Endodermal cell (in vitro differentiated cells): ENCODE measurements around the gene TRIB2. TPM values are rescaled to one million over a fixed set of nuclear protein-coding genes. Genes with fewer than 3 reads are reported as not detected.

ENCODE experiments used
- DNase-seq: peaks from one replicate; pipeline ENCODE4 v3.0.0-alpha.2; 2017
- H3K27ac ChIP-seq: 2 replicates; pipeline ENCODE4 v1.5.1; 2013; ENCODE audit warnings: mild to moderate bottlenecking, low read depth, low read length, moderate library complexity
- H3K27me3 ChIP-seq: 2 replicates; pipeline ENCODE4 v1.6.1; 2013; ENCODE audit warnings: mild to moderate bottlenecking, low read length, moderate library complexity; ENCODE audit not compliant: insufficient read depth, control insufficient read depth, poor library complexity, severe bottlenecking
- H3K36me3 ChIP-seq: 2 replicates; pipeline ENCODE4 v1.7.0; 2013; ENCODE audit warnings: mild to moderate bottlenecking, low read length, moderate library complexity; ENCODE audit not compliant: control insufficient read depth, insufficient read depth
- H3K4me1 ChIP-seq: one replicate; pipeline ENCODE4 v1.7.0; 2013; ENCODE audit warnings: low read length; ENCODE audit not compliant: control insufficient read depth, insufficient read depth
- H3K4me3 ChIP-seq: 2 replicates; pipeline ENCODE4 v1.5.1; 2013; ENCODE audit warnings: mild to moderate bottlenecking, low read length, moderate library complexity
- H3K9ac ChIP-seq: 2 replicates; pipeline ENCODE4 v1.6.1; 2013; ENCODE audit warnings: mild to moderate bottlenecking, low read length, moderate library complexity; ENCODE audit not compliant: poor library complexity, severe bottlenecking; ENCODE audit errors: extremely low read depth
- H3K9me3 ChIP-seq: 2 replicates; pipeline ENCODE4 v1.6.1; 2013; ENCODE audit warnings: mild to moderate bottlenecking, low read length, moderate library complexity; ENCODE audit not compliant: control insufficient read depth
- H3K27ac Mint-ChIP-seq: 2 replicates; pipeline ENCODE4 v1.8.0; 2020; ENCODE audit warnings: mixed read lengths
- H3K27me3 Mint-ChIP-seq: 2 replicates; pipeline ENCODE4 v1.8.0; 2021; ENCODE audit warnings: mild to moderate bottlenecking, mixed read lengths; ENCODE audit not compliant: insufficient read depth
- H3K36me3 Mint-ChIP-seq: 2 replicates; pipeline ENCODE4 v1.8.0; 2020; ENCODE audit warnings: low read depth, mixed read lengths
- H3K4me1 Mint-ChIP-seq: 2 replicates; pipeline ENCODE4 v1.8.0; 2020; ENCODE audit warnings: mixed read lengths
- H3K4me3 Mint-ChIP-seq: 2 replicates; pipeline ENCODE4 v1.8.0; 2020; ENCODE audit warnings: mild to moderate bottlenecking, moderate library complexity, mixed read lengths
- H3K9me3 Mint-ChIP-seq: 2 replicates; pipeline ENCODE4 v1.8.0; 2020; ENCODE audit warnings: mild to moderate bottlenecking, mixed read lengths
- CTCF ChIP-seq: fragments of 200-600 bp; sonication (generic); conservative IDR thresholded peaks from 2 replicates; pipeline ENCODE4 v1.5.0; 2021; ENCODE audit warnings: antibody characterized with exemption, mild to moderate bottlenecking
- WGBS, 2 experiments: methylation state at CpG; one replicate each; pipeline versions ENCODE4 v1.1.5 to v1.1.7; 2013; ENCODE audit warnings: missing lambda C conversion rate in 2 of 2, mixed read lengths in 1 of 2; ENCODE audit not compliant: insufficient coverage in 1 of 2, insufficient read length in 1 of 2; 5-methylcytosine and 5-hydroxymethylcytosine counted together
- total RNA-seq, 2 donors: library from RNA; stranded (reverse); fragmentation: NEBNext Ultra II Directional in 1 of 2; extraction: Animal tissue kit (Norgen Biotek cat#: 25700) in 1 of 2; gene quantifications; 2 replicates in 1 of 2; 3 replicates in 1 of 2; pipeline ENCODE4 v1.2.1, GENCODE V29; 2021

TRIB2 gene
- total RNA-seq, 2 donors from 2014 or later = 23.8 to 29.8 TPM

GRCh38 chr2:12733846-12734245 lies 17.1 kb downstream of the TRIB2 start:
- H3K4me3 Mint-ChIP-seq = no peak overlapping the region
- no peak for TF ChIP-seq CTCF
- H3K36me3 Mint-ChIP-seq = peaks cover 30% of the 10 kb centered on the region
- Histone ChIP-seq H3K36me3 (no peaks in the 10 kb centered on the region), H3K9ac (no peak overlapping the region), H3K4me1 (no peaks in the 10 kb centered on the region), H3K27ac (no peak overlapping the region), H3K9me3 (no peaks in the 10 kb centered on the region), H3K4me3 (no peak overlapping the region), H3K27me3 (no peaks in the 10 kb centered on the region)
- peaks cover 2% of the 10 kb centered on the region for H3K4me1 Mint-ChIP-seq
- no peaks in the 10 kb centered on the region for H3K9me3 Mint-ChIP-seq
- no peak for DNase-seq
- H3K27ac Mint-ChIP-seq = no peak overlapping the region
- 94 to 96% methylated on average over 6 to 7 of the region's 7 CpGs for WGBS, 2 experiments
- H3K27me3 Mint-ChIP-seq = no peaks in the 10 kb centered on the region

DNA sequence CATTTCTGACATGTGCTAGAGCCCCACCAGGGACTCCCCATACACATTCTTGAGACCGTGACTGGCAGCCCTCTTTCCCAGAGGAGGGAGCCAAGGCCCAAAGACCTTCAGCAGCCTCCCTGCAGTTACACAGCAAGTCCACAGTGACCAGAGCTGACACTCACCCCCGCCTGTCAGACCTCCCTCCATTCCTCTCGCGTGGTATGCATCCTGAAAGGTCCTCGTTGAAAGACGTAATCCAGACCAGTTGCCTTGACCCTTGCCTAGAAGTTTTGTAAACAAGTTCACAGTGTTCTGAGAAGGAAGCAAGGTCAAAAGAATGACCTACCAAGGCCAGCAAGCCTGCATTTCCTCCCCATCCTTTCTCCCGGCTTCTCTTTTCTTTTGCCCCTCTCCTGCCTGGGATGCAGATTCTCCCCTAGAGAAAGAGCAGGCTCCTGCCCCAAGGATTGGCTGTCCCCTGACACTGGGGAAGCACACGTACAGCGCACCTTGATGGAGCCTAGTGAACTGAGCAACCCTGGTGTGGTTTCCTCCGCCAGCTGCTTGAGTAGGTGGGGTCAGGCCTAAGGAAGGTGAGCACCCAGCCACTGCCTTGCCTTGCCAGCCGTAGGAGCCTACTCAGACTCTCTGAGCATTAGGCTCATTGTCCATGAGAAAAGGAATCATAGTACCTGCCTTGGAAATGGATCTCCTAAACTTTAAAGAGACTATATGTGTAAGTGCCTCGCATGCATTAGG lies 18.3 kb downstream of the TRIB2 start:
- H3K36me3 ChIP-seq = no peaks in the 10 kb centered on the region
- no peaks in the 10 kb centered on the region for H3K27me3 ChIP-seq
- no peaks in the 10 kb centered on the region for H3K9me3 ChIP-seq
- Mint-ChIP-seq H3K4me1 (peaks cover 2% of the 10 kb centered on the region), H3K4me3 (no peak overlapping the region), H3K27ac (no peak overlapping the region), H3K27me3 (no peaks in the 10 kb centered on the region), H3K36me3 (peaks cover 31% of the 10 kb centered on the region), H3K9me3 (no peaks in the 10 kb centered on the region)
- WGBS, 2 experiments = 94 to 97% methylated on average over 12 of the region's 12 CpGs
- DNase-seq = no peak
- TF ChIP-seq CTCF = no peak
- H3K4me3 ChIP-seq = no peak overlapping the region
- H3K27ac ChIP-seq = no peak overlapping the region
- H3K9ac ChIP-seq = no peak overlapping the region
- no peaks in the 10 kb centered on the region for H3K4me1 ChIP-seq

DNA sequence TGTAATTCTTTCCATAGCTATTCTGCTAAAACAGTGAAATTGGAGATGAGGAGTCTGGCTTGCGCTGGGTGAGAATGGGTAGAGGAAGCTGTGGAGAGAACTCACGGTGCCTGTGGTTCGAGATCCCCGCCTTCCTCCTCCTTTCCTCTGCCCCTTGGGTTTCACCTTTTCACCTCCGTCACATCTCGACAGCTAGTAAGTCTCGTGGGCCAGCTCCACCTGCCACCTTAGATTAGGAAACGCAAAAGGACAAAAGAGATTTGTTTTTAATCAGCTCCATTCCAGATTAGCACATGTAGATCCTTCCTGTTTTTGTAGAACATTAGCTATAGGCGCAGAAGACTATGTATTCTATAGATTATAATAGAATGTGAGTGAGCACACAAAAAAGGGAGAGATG lies 20.6 kb downstream of the TRIB2 start:
- no peak for DNase-seq
- no peak overlapping the region for H3K27ac ChIP-seq

More for the DNA sequence above, 20.6 kb downstream of the TRIB2 start:
- WGBS, 2 experiments = 91 to 100% methylated on average over 1 to 9 of the region's 9 CpGs
- Histone ChIP-seq H3K4me3 (no peak overlapping the region), H3K4me1 (no peaks in the 10 kb centered on the region), H3K36me3 (no peaks in the 10 kb centered on the region), H3K9ac (no peak overlapping the region), H3K9me3 (no peaks in the 10 kb centered on the region), H3K27me3 (no peaks in the 10 kb centered on the region)
- no peak overlapping the region for H3K4me3 Mint-ChIP-seq
- H3K27ac Mint-ChIP-seq = no peak overlapping the region
- peaks cover 38% of the 10 kb centered on the region for H3K36me3 Mint-ChIP-seq
- no peaks in the 10 kb centered on the region for H3K9me3 Mint-ChIP-seq
- no peaks in the 10 kb centered on the region for H3K27me3 Mint-ChIP-seq
- H3K4me1 Mint-ChIP-seq = peaks cover 2% of the 10 kb centered on the region
- no peak for TF ChIP-seq CTCF
